CD4-positive, alpha-beta memory T cell (primary cell): ENCODE measurements around the gene TMBIM4. TPM values are rescaled to one million over a fixed set of nuclear protein-coding genes. Genes with fewer than 3 reads are reported as not detected.

Experiments
- CTCF ChIA-PET: fragments of 350-600 bp; sonication (Branson Sonifier 250); formaldehyde crosslinking; loops from one replicate; lab custom pipeline; 2021; ENCODE audit warnings: inconsistent platforms; ENCODE audit not compliant: partially characterized antibody; lab: Charles Lee
- POLR2A ChIA-PET: fragments of 350-600 bp; sonication (Branson Sonifier 250); formaldehyde crosslinking; loops from one replicate; lab custom pipeline; 2021; ENCODE audit not compliant: partially characterized antibody; lab: Charles Lee
- DNase-seq, 5 donors: peaks; one replicate each; pipeline versions ENCODE4 v3.0.0 to v3.0.0-alpha.2; 2020 to 2022; ENCODE audit warnings: mixed read lengths in 1 of 5
- H3K27ac ChIP-seq: one replicate; pipeline ENCODE4 v1.7.0; 2013; ENCODE audit warnings: low read depth, low read length
- H3K27me3 ChIP-seq: 2 replicates; pipeline ENCODE4 v1.7.0; 2013; ENCODE audit warnings: mild to moderate bottlenecking, low read length, moderate library complexity; ENCODE audit not compliant: insufficient read depth
- H3K36me3 ChIP-seq: 2 replicates; pipeline ENCODE4 v1.7.0; 2013; ENCODE audit warnings: mild to moderate bottlenecking, low read length, moderate library complexity; ENCODE audit not compliant: insufficient read depth
- H3K4me1 ChIP-seq: 2 replicates; pipeline ENCODE4 v1.7.0; 2013; ENCODE audit warnings: mild to moderate bottlenecking, low read length, moderate library complexity; ENCODE audit not compliant: insufficient read depth
- H3K4me3 ChIP-seq, 2 donors: one replicate each; pipeline ENCODE4 v1.7.0; 2013; ENCODE audit warnings: low read length in 2 of 2, mild to moderate bottlenecking in 1 of 2
- H3K9me3 ChIP-seq, 2 donors: one replicate each; pipeline ENCODE4 v1.7.0; 2013; ENCODE audit warnings: low read length in 2 of 2, control low read depth in 1 of 2; ENCODE audit not compliant: control insufficient read depth in 1 of 2
- H3K27ac Mint-ChIP-seq, 7 donors: one replicate each; pipeline ENCODE4 v1.8.0; 2020 to 2021; ENCODE audit warnings: mixed read lengths in 7 of 7, mild to moderate bottlenecking in 6 of 7, inconsistent platforms in 3 of 7, moderate library complexity in 3 of 7
- H3K27me3 Mint-ChIP-seq, 2 donors: one replicate each; pipeline ENCODE4 v1.8.0; 2020 to 2021; ENCODE audit warnings: mixed read lengths in 2 of 2
- H3K36me3 Mint-ChIP-seq, 2 donors: one replicate each; pipeline ENCODE4 v1.8.0; 2020 to 2021; ENCODE audit warnings: mixed read lengths in 2 of 2, inconsistent platforms in 1 of 2, mild to moderate bottlenecking in 1 of 2
- H3K4me1 Mint-ChIP-seq, 4 donors: one replicate each; pipeline ENCODE4 v1.8.0; 2020 to 2021; ENCODE audit warnings: mixed read lengths in 4 of 4, mild to moderate bottlenecking in 1 of 4
- H3K4me3 Mint-ChIP-seq, 8 donors: one replicate each; pipeline ENCODE4 v1.8.0; 2020 to 2021; ENCODE audit warnings: mixed read lengths in 8 of 8, mild to moderate bottlenecking in 7 of 8, moderate library complexity in 6 of 8, inconsistent platforms in 3 of 8
- H3K9me3 Mint-ChIP-seq, 8 donors: one replicate each; pipeline ENCODE4 v1.8.0; 2020 to 2021; ENCODE audit warnings: mixed read lengths in 8 of 8, mild to moderate bottlenecking in 5 of 8, inconsistent platforms in 3 of 8, moderate library complexity in 1 of 8
- intact Hi-C: fragments of 100-400 bp; cut with micrococcal nuclease; formaldehyde crosslinking; loops from one replicate; pipeline ENCODE4 v1.15.1; 2023
- polyA plus RNA-seq, 2 donors: library from polyadenylated mRNA; unstranded; fragments of 300-500 nt; fragmentation: Illumina TruSeq; gene quantifications; one replicate each; pipeline ENCODE4 v1.2.3, GENCODE V29; 2021
- total RNA-seq, 2 experiments: library from RNA; stranded (reverse); gene quantifications; one replicate each; pipeline ENCODE4 v1.2.3, GENCODE V29; 2021

The TMBIM4 gene
- total and polyA plus RNA-seq, 4 experiments from 2014 or later: 98.5 to 486 (median 196) TPM

GRCh38 chr12:66143868-66144267 is 25.9 kb downstream of the TMBIM4 start:
- intact Hi-C loops: loop anchor here (10.0 kb wide), 1 partner anchor 261 kb away; no protein-coding TSS in a partner anchor
- H3K36me3 Mint-ChIP-seq: peaks cover 57 to 74% of the 10 kb centered on the region in 2 donors
- Histone ChIP-seq H3K4me1 (no peaks in the 10 kb centered on the region), H3K36me3 (peaks cover 36% of the 10 kb centered on the region), H3K27me3 (no peaks in the 10 kb centered on the region), H3K27ac (no peak overlapping the region), H3K9me3 (no peaks in the 10 kb centered on the region), H3K4me3 (no peak overlapping the region)
- DNase-seq: no peak
- H3K27ac Mint-ChIP-seq: peak overlapping the region in 1 of 7 donors; percentile 55
- POLR2A ChIA-PET: no interaction called here
- CTCF ChIA-PET: interaction anchor here (1.2 kb wide), 1 partner anchor 126 kb away, joined by 3 read pairs; no protein-coding TSS in a partner anchor
- peaks cover 2 to 23% (median 19%) of the 10 kb centered on the region in 8 donors for H3K9me3 Mint-ChIP-seq
- H3K4me1 Mint-ChIP-seq: peaks cover 3 to 14% (median 8%) of the 10 kb centered on the region in 4 donors
- H3K4me3 Mint-ChIP-seq: no peak overlapping the region
- H3K27me3 Mint-ChIP-seq: no peaks in the 10 kb centered on the region

- Histone ChIP-seq H3K9me3 (no peaks in the 10 kb centered on the region), H3K36me3 (peaks cover 33% of the 10 kb centered on the region), H3K27me3 (no peaks in the 10 kb centered on the region), H3K27ac (no peak overlapping the region), H3K4me3 (no peak overlapping the region), H3K4me1 (no peaks in the 10 kb centered on the region)
- peaks cover 2 to 7% (median 6%) of the 10 kb centered on the region in 4 donors for H3K4me1 Mint-ChIP-seq
- H3K27me3 Mint-ChIP-seq: no peaks in the 10 kb centered on the region
- no peak overlapping the region for H3K4me3 Mint-ChIP-seq
- intact Hi-C loops: loop anchor here (10.0 kb wide), 1 partner anchor 262 kb away; no protein-coding TSS in a partner anchor
- no peak overlapping the region for H3K27ac Mint-ChIP-seq
- no peak for DNase-seq
- CTCF ChIA-PET: interaction anchor here (1.2 kb wide), 1 partner anchor 127 kb away, joined by 3 read pairs; no protein-coding TSS in a partner anchor
- POLR2A ChIA-PET: no interaction called here
- peaks cover 2 to 23% (median 19%) of the 10 kb centered on the region in 8 donors for H3K9me3 Mint-ChIP-seq
- peaks cover 57 to 71% of the 10 kb centered on the region in 2 donors for H3K36me3 Mint-ChIP-seq
Observed at GRCh38 chr12:66142826-66143225, 27.0 kb downstream of the TMBIM4 start.

- Mint-ChIP-seq H3K36me3 (peaks cover 57 to 71% of the 10 kb centered on the region in 2 donors), H3K27me3 (no peaks in the 10 kb centered on the region), H3K4me1 (peaks cover 3 to 8% (median 7%) of the 10 kb centered on the region in 4 donors), H3K9me3 (peaks cover 2 to 23% (median 19%) of the 10 kb centered on the region in 8 donors), H3K4me3 (no peak overlapping the region), H3K27ac (no peak overlapping the region)
- H3K36me3 ChIP-seq: peaks cover 40% of the 10 kb centered on the region
- intact Hi-C loops: loop anchor here (10.0 kb wide), 1 partner anchor 264 kb away; no protein-coding TSS in a partner anchor
- no peak overlapping the region for H3K27ac ChIP-seq
- no peaks in the 10 kb centered on the region for H3K27me3 ChIP-seq
- no peak overlapping the region for H3K4me3 ChIP-seq
- no peaks in the 10 kb centered on the region for H3K9me3 ChIP-seq
- CTCF ChIA-PET: no interaction called here
- POLR2A ChIA-PET: interaction anchor here (2.2 to 2.8 kb wide), 2 partner anchors 11 to 28 kb away, joined by 5 to 16 read pairs; partner anchors contain the start of genes LLPH and TMBIM4
- no peaks in the 10 kb centered on the region for H3K4me1 ChIP-seq
- DNase-seq: no peak
Observed at GRCh38 chr12:66141299-66141698, 28.5 kb downstream of the TMBIM4 start.

GRCh38 chr12:66140731-66141130 is 29.1 kb downstream of the TMBIM4 start:
- no peaks in the 10 kb centered on the region for H3K27me3 Mint-ChIP-seq
- Histone ChIP-seq H3K4me3 (no peak overlapping the region), H3K9me3 (no peaks in the 10 kb centered on the region), H3K27me3 (no peaks in the 10 kb centered on the region), H3K27ac (no peak overlapping the region), H3K4me1 (no peaks in the 10 kb centered on the region), H3K36me3 (peaks cover 40% of the 10 kb centered on the region)
- POLR2A ChIA-PET: interaction anchor here (2.2 to 2.8 kb wide), 2 partner anchors 10 to 29 kb away, joined by 5 to 16 read pairs; partner anchors contain the start of genes LLPH and TMBIM4
- intact Hi-C loops: loop anchor here (10.0 kb wide), 1 partner anchor 264 kb away; no protein-coding TSS in a partner anchor
- CTCF ChIA-PET: no interaction called here
- no peak overlapping the region for H3K27ac Mint-ChIP-seq
- H3K4me1 Mint-ChIP-seq: peaks cover under 1 to 8% (median 5%) of the 10 kb centered on the region in 4 donors
- H3K9me3 Mint-ChIP-seq: peaks cover 2 to 23% (median 19%) of the 10 kb centered on the region in 8 donors
- DNase-seq: peak in 1 of 5 donors; percentile 12
- no peak overlapping the region for H3K4me3 Mint-ChIP-seq
- peaks cover 57 to 74% of the 10 kb centered on the region in 2 donors for H3K36me3 Mint-ChIP-seq

GRCh38 chr12:66139328-66139727 is 30.5 kb downstream of the TMBIM4 start:
- H3K4me1 ChIP-seq: no peaks in the 10 kb centered on the region
- Mint-ChIP-seq H3K27ac (peak overlapping the region in 1 of 7 donors; percentile 44), H3K4me1 (peaks cover 0 to 2% (median under 1%) of the 10 kb centered on the region in 4 donors), H3K9me3 (peaks cover 2 to 23% (median 19%) of the 10 kb centered on the region in 8 donors), H3K36me3 (peaks cover 50 to 60% of the 10 kb centered on the region in 2 donors), H3K4me3 (no peak overlapping the region), H3K27me3 (no peaks in the 10 kb centered on the region)
- no peaks in the 10 kb centered on the region for H3K9me3 ChIP-seq
- no peak overlapping the region for H3K27ac ChIP-seq
- POLR2A ChIA-PET: interaction anchor here (1.0 to 2.8 kb wide), 2 partner anchors 9 to 30 kb away, joined by 5 to 16 read pairs; partner anchors contain the start of genes LLPH and TMBIM4
- intact Hi-C loops: loop anchor here (10.0 kb wide), 1 partner anchor 965 kb away; no protein-coding TSS in a partner anchor
- CTCF ChIA-PET: no interaction called here
- H3K4me3 ChIP-seq: no peak overlapping the region
- DNase-seq: no peak
- H3K36me3 ChIP-seq: peaks cover 38% of the 10 kb centered on the region
- no peaks in the 10 kb centered on the region for H3K27me3 ChIP-seq

- Mint-ChIP-seq H3K9me3 (peaks cover 2 to 23% (median 19%) of the 10 kb centered on the region in 8 donors), H3K4me1 (peaks cover 0 to 2% (median under 1%) of the 10 kb centered on the region in 4 donors), H3K27ac (no peak overlapping the region), H3K4me3 (no peak overlapping the region), H3K36me3 (peaks cover 39 to 46% of the 10 kb centered on the region in 2 donors), H3K27me3 (no peaks in the 10 kb centered on the region)
- Histone ChIP-seq H3K4me3 (no peak overlapping the region), H3K27me3 (no peaks in the 10 kb centered on the region), H3K36me3 (peaks cover 33% of the 10 kb centered on the region), H3K27ac (no peak overlapping the region), H3K9me3 (no peaks in the 10 kb centered on the region), H3K4me1 (no peaks in the 10 kb centered on the region)
- POLR2A ChIA-PET: interaction anchor here (2.4 kb wide), 1 partner anchor 32 kb away, joined by 5 read pairs; the partner anchor contains the start of gene TMBIM4
- intact Hi-C loops: loop anchor here (10.0 kb wide), 1 partner anchor 963 kb away; no protein-coding TSS in a partner anchor
- no peak for DNase-seq
- CTCF ChIA-PET: no interaction called here
Observed at GRCh38 chr12:66137937-66138336, 31.9 kb downstream of the TMBIM4 start.

- no peak overlapping the region for H3K4me3 ChIP-seq
- H3K36me3 ChIP-seq: peaks cover 14% of the 10 kb centered on the region
- ChIA-PET CTCF (interaction anchor here (1.2 to 1.5 kb wide), 2 partner anchors 37 to 38 kb away, joined by 3 read pairs; partner anchors contain the start of gene TMBIM4), POLR2A (interaction anchor here (1.9 to 4.2 kb wide), 2 partner anchors 34 to 37 kb away, joined by 6 to 115 read pairs; partner anchors contain the start of gene TMBIM4)
- H3K27me3 ChIP-seq: no peaks in the 10 kb centered on the region
- intact Hi-C loops: loop anchor here (5.0 to 10.0 kb wide), 2 partner anchors 155 to 958 kb away; no protein-coding TSS in a partner anchor
- no peaks in the 10 kb centered on the region for H3K9me3 Mint-ChIP-seq
- peaks cover 32 to 47% (median 34%) of the 10 kb centered on the region in 4 donors for H3K4me1 Mint-ChIP-seq
- H3K4me1 ChIP-seq: peaks cover 37% of the 10 kb centered on the region
- no peak overlapping the region for H3K27ac ChIP-seq
- DNase-seq: no peak
- peak overlapping the region in 2 of 8 donors; percentile 15 to 44 for H3K4me3 Mint-ChIP-seq
- H3K27ac Mint-ChIP-seq: peak overlapping the region in 5 of 7 donors; percentile 30 to 93 (median 43)
- no peaks in the 10 kb centered on the region for H3K27me3 Mint-ChIP-seq
- peaks cover 16 to 40% of the 10 kb centered on the region in 2 donors for H3K36me3 Mint-ChIP-seq
- H3K9me3 ChIP-seq: no peaks in the 10 kb centered on the region
Observed at GRCh38 chr12:66132408-66132807, 37.4 kb downstream of the TMBIM4 start.
